ACC112 (cell line): ENCODE data around the gene OR2L3.
"Not testable (repeated sequence)": the region's sequence is repeated elsewhere in the genome, so short reads cannot be mapped to it uniquely, and the experiment has no call there.

ENCODE experiments used
- H2AFZ ChIP-seq: fragments of 200-600 bp; sonication (generic); one replicate; pipeline ENCODE4 v1.6.0; 2017; ENCODE audit warnings: antibody characterized with exemption, low read length; ENCODE audit not compliant: unreplicated experiment
- H3K27ac ChIP-seq: fragments of 200-600 bp; sonication (generic); 2 replicates; pipeline ENCODE4 v1.5.1; 2014; ENCODE audit warnings: low read depth, mild to moderate bottlenecking, antibody characterized with exemption, low read length, moderate library complexity
- H3K27me3 ChIP-seq: fragments of 200-600 bp; sonication (generic); 2 replicates; pipeline ENCODE4 v1.6.1; 2014; ENCODE audit warnings: mild to moderate bottlenecking, antibody characterized with exemption, low read length, moderate library complexity, mixed read lengths; ENCODE audit not compliant: insufficient read depth
- H3K36me3 ChIP-seq: fragments of 200-600 bp; sonication (generic); 2 replicates; pipeline ENCODE4 v1.6.1; 2016; ENCODE audit warnings: mild to moderate bottlenecking, antibody characterized with exemption, low read length, moderate library complexity, mixed read lengths; ENCODE audit not compliant: insufficient read depth
- H3K4me1 ChIP-seq: fragments of 200-600 bp; sonication (generic); one replicate; pipeline ENCODE4 v1.6.1; 2016; ENCODE audit warnings: low read length, mixed read lengths; ENCODE audit not compliant: insufficient read depth, unreplicated experiment, control insufficient read depth
- H3K4me3 ChIP-seq: fragments of 200-600 bp; sonication (generic); 2 replicates; pipeline ENCODE4 v1.5.1; 2014; ENCODE audit warnings: mild to moderate bottlenecking, low read depth, low read length
- H3K79me2 ChIP-seq: fragments of 200-600 bp; sonication (generic); one replicate; pipeline ENCODE4 v1.6.0; 2016; ENCODE audit warnings: low read length; ENCODE audit not compliant: control insufficient read depth, unreplicated experiment, insufficient read depth

The OR2L3 gene

DNA sequence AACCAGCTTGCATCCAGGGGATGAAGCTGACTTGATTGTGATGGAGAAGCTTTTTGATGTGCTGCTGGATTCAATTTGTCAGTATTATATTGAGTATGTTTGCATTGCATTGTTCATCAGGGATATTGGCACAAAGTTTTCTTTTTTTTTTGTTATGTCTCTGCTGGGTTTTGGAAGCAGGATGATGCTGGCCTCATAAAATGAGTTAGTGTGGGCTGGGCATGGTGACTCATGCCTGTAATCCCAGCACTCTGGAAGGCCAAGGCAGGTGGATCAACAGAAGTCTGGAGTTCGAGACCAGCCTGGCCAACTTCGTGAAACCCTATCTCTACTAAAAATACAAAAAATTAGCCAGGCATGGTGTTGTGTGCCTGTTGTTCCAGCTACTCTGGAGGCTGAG lies 8.6 kb downstream of the OR2L3 start:
- H3K36me3 ChIP-seq: no peaks in the 10 kb centered on the region
- H3K4me1 ChIP-seq: no peaks in the 10 kb centered on the region
- no peaks in the 10 kb centered on the region for H3K27me3 ChIP-seq

GRCh38 chr1:248065071-248065470 lies 18.4 kb downstream of the OR2L3 start:
- Histone ChIP-seq H3K27me3 (no peaks in the 10 kb centered on the region), H3K4me1 (no peaks in the 10 kb centered on the region), H2AFZ (no peak overlapping the region), H3K4me3 (no peak overlapping the region), H3K79me2 (no peaks in the 10 kb centered on the region), H3K27ac (no peak overlapping the region), H3K36me3 (no peaks in the 10 kb centered on the region)

More for the DNA sequence above, 8.6 kb downstream of the OR2L3 start:
- H3K79me2 ChIP-seq: no peaks in the 10 kb centered on the region
- H2AFZ ChIP-seq: no peak overlapping the region
- no peak overlapping the region for H3K4me3 ChIP-seq
- H3K27ac ChIP-seq: no peak overlapping the region

- Histone ChIP-seq H3K4me1 (no peaks in the 10 kb centered on the region), H3K79me2 (no peaks in the 10 kb centered on the region), H3K4me3 (no peak overlapping the region), H2AFZ (no peak overlapping the region), H3K36me3 (no peaks in the 10 kb centered on the region), H3K27me3 (no peaks in the 10 kb centered on the region), H3K27ac (no peak overlapping the region)
Measured at GRCh38 chr1:248065604-248066003, 19.0 kb downstream of the OR2L3 start.

- not testable (repeated sequence) for H3K4me1 ChIP-seq, H3K27me3 ChIP-seq, H3K27ac ChIP-seq, H3K36me3 ChIP-seq, H3K79me2 ChIP-seq, H2AFZ ChIP-seq, H3K4me3 ChIP-seq
Measured at GRCh38 chr1:248083864-248084263, 37.2 kb downstream of the OR2L3 start.

GRCh38 chr1:248094884-248095283 lies 48.2 kb downstream of the OR2L3 start, which contains the start of gene OR2L13:
Gene OR2L13, plus strand, starts transcription at chr1:248095184. Its CDS starts 4,192 bp downstream, at chr1:248099376.
- Histone ChIP-seq H3K79me2 (no peaks in the 10 kb centered on the region), H2AFZ (no peak within 1 kb of the TSS), H3K27me3 (no peaks in the 10 kb centered on the region), H3K4me1 (no peaks in the 10 kb centered on the region), H3K36me3 (no peaks in the 10 kb centered on the region), H3K27ac (no peak within 1 kb of the TSS), H3K4me3 (no peak within 1 kb of the TSS)

DNA sequence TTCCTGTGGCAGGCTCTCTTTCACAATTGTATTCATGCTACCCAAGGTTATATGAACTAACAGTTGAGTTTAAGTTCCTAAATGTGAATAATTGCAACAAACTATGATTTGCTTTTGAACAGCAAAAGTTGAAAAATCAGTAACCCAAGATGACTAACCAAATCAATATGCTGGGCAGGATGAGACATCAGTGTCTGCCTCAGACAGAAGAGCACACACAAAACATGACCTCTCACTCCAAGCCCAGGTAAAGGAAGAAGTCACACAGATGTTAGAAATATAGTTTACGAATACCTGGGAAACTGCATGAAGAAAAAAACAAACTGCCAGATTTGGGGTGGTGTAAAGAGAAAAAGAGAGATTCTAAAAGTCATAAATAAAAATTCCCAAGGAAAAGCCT lies 51.9 kb downstream of the OR2L3 start:
- Histone ChIP-seq H2AFZ (no peak overlapping the region), H3K79me2 (no peaks in the 10 kb centered on the region), H3K4me1 (no peaks in the 10 kb centered on the region), H3K36me3 (no peaks in the 10 kb centered on the region), H3K27me3 (no peaks in the 10 kb centered on the region), H3K27ac (no peak overlapping the region), H3K4me3 (no peak overlapping the region)

DNA sequence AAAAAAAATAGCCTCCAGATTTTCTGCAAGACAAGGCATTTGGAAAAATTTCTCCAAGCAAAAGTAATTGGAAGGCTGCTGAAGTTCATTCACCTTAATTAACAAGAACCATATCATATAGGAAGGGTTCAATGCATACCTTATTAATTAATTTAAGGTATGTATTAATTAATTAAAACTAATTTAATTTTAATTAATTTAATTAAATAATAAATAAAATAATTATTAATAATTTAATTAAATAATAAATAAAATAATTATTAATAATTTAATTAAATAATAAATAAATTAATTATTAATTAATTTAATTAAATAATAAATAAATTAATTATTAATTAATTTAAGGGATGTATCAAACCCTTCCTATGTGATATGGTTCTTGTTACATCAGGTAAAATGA lies 56.2 kb downstream of the OR2L3 start:
- H3K27me3 ChIP-seq: no peaks in the 10 kb centered on the region
- H3K4me3 ChIP-seq: no peak overlapping the region
- H3K79me2 ChIP-seq: no peaks in the 10 kb centered on the region
- H3K27ac ChIP-seq: no peak overlapping the region
- no peaks in the 10 kb centered on the region for H3K36me3 ChIP-seq
- H3K4me1 ChIP-seq: no peaks in the 10 kb centered on the region
- no peak overlapping the region for H2AFZ ChIP-seq

- H3K79me2 ChIP-seq: no peaks in the 10 kb centered on the region
- no peaks in the 10 kb centered on the region for H3K4me1 ChIP-seq
- H3K27ac ChIP-seq: no peak overlapping the region
- no peaks in the 10 kb centered on the region for H3K27me3 ChIP-seq
- no peaks in the 10 kb centered on the region for H3K36me3 ChIP-seq
- no peak overlapping the region for H3K4me3 ChIP-seq
- H2AFZ ChIP-seq: no peak overlapping the region
Measured at GRCh38 chr1:248111157-248111556, 64.5 kb downstream of the OR2L3 start.
